SK-N-SH (cell line): ENCODE measurements around the gene STAT6. TPM values are rescaled to one million over a fixed set of nuclear protein-coding genes. Genes with fewer than 3 reads are reported as not detected.

Experiments
- CTCF ChIA-PET: fragments of 300-600, 350-600 bp; formaldehyde crosslinking; extraction: SDS; loops from one replicate; lab custom pipeline; 2021; lab: Yijun Ruan, JAX
- POLR2A ChIA-PET: fragments of 350-600 bp; sonication (Branson Sonifier 250); formaldehyde crosslinking; extraction: SDS; loops from one replicate; lab custom pipeline; 2020; ENCODE audit warnings: antibody characterized with exemption, inconsistent platforms; lab: Yijun Ruan, JAX
- DNase-seq: peaks from one replicate; pipeline ENCODE4 v3.0.0; 2012
- H2AFZ ChIP-seq: fragments of 200-600 bp; sonication (generic); 2 replicates; pipeline ENCODE4 v1.8.1; 2016; ENCODE audit warnings: antibody characterized with exemption, mild to moderate bottlenecking, low read depth
- H3F3A ChIP-seq: fragments of 200-600 bp; sonication (generic); replicated peaks from 2 replicates; pipeline ENCODE3; 2016; ENCODE audit warnings: antibody characterized with exemption, mild to moderate bottlenecking; ENCODE audit not compliant: insufficient read depth
- H3K27ac ChIP-seq, 2 experiments: fragments of 200-500 bp in 1 of 2; fragments of 200-600 bp in 1 of 2; sonication (Bioruptor generic) in 1 of 2; sonication (generic), shearing (Covaris generic) in 1 of 2; 2 replicates each; pipeline versions ENCODE4 v1.5.1 to v1.6.1; 2014 to 2016; ENCODE audit warnings: low read depth in 2 of 2, inconsistent platforms in 1 of 2, low read length in 1 of 2, mild to moderate bottlenecking in 1 of 2, mixed read lengths in 1 of 2
- H3K27me3 ChIP-seq: fragments of 200-600 bp; sonication (generic), shearing (Covaris generic); 2 replicates; pipeline ENCODE4 v1.6.1; 2016; ENCODE audit warnings: mixed run types; ENCODE audit not compliant: insufficient read depth
- H3K36me3 ChIP-seq, 2 experiments: fragments of 200-500 bp in 1 of 2; fragments of 200-600 bp in 1 of 2; sonication (Bioruptor generic) in 1 of 2; sonication (generic) in 1 of 2; replicated peaks in 1 of 2; 2 replicates each; pipeline versions ENCODE3 to v1.5.1; 2014 to 2016; ENCODE audit warnings: low read length in 1 of 2, mild to moderate bottlenecking in 1 of 2; ENCODE audit not compliant: insufficient read depth in 2 of 2, control insufficient read depth in 1 of 2
- H3K4me1 ChIP-seq, 2 experiments: fragments of 200-500 bp in 1 of 2; fragments of 200-600 bp in 1 of 2; sonication (Bioruptor generic) in 1 of 2; sonication (generic), shearing (Covaris generic) in 1 of 2; 2 replicates each; pipeline versions ENCODE4 v1.5.1 to v1.6.1; 2014 to 2016; ENCODE audit warnings: low read depth in 1 of 2, low read length in 1 of 2, mixed run types in 1 of 2; ENCODE audit not compliant: insufficient read depth in 2 of 2, control insufficient read depth in 1 of 2
- H3K4me2 ChIP-seq: fragments of 200-600 bp; sonication (generic), shearing (Covaris generic); 2 replicates; pipeline ENCODE4 v1.6.1; 2017; ENCODE audit warnings: mixed run types
- H3K4me3 ChIP-seq, 2 experiments: fragments of 200-500 bp in 1 of 2; fragments of 200-600 bp in 1 of 2; sonication (Bioruptor generic) in 1 of 2; sonication (generic), shearing (Covaris generic) in 1 of 2; 2 replicates each; pipeline versions ENCODE4 v1.5.1 to v1.8.1; 2014 to 2016; ENCODE audit warnings: low read depth in 2 of 2, inconsistent platforms in 1 of 2, low read length in 1 of 2, mild to moderate bottlenecking in 1 of 2, mixed read lengths in 1 of 2, moderate library complexity in 1 of 2
- H3K79me2 ChIP-seq: fragments of 200-600 bp; sonication (generic); 2 replicates; pipeline ENCODE4 v1.8.1; 2017; ENCODE audit warnings: mild to moderate bottlenecking; ENCODE audit not compliant: insufficient read depth
- H3K9ac ChIP-seq: fragments of 200-600 bp; sonication (generic); 2 replicates; pipeline ENCODE4 v1.6.1; 2017; ENCODE audit warnings: mixed run types
- H3K9me2 ChIP-seq: fragments of 200-600 bp; sonication (generic); 2 replicates; pipeline ENCODE4 v1.6.1; 2017; ENCODE audit warnings: mixed run types
- H3K9me3 ChIP-seq: fragments of 200-600 bp; sonication (generic); 2 replicates; pipeline ENCODE4 v1.6.1; 2017; ENCODE audit warnings: mixed run types, mild to moderate bottlenecking, moderate library complexity
- H4K20me1 ChIP-seq: fragments of 200-600 bp; sonication (generic); 2 replicates; pipeline ENCODE4 v1.6.1; 2017; ENCODE audit warnings: mild to moderate bottlenecking, mixed run types; ENCODE audit not compliant: insufficient read depth
- EZH2phosphoT487 ChIP-seq: fragments of 200-600 bp; sonication (generic); IDR thresholded peaks from 2 replicates; pipeline ENCODE4 v1.6.1; 2017; ENCODE audit warnings: low read depth, mixed run types, mild to moderate bottlenecking, antibody characterized with exemption, moderate library complexity, borderline replicate concordance
- FOSL2 ChIP-seq: IDR thresholded peaks from 2 replicates; pipeline ENCODE4 v1.4.0; 2012; ENCODE audit warnings: low read depth, mild to moderate bottlenecking, moderate library complexity, borderline replicate concordance
- GABPA ChIP-seq: IDR thresholded peaks from 2 replicates; pipeline ENCODE4 v1.4.0; 2012; ENCODE audit warnings: low read depth, mild to moderate bottlenecking
- GATA2 ChIP-seq: sonication (generic); formaldehyde crosslinking; IDR thresholded peaks from 2 replicates; pipeline ENCODE4 v1.5.0; 2020; ENCODE audit warnings: mild to moderate bottlenecking, missing genetic modification reagents
- JUND ChIP-seq: IDR thresholded peaks from 2 replicates; pipeline ENCODE4 v1.4.0; 2012
- MEF2A ChIP-seq: IDR thresholded peaks from 2 replicates; pipeline ENCODE4 v1.4.0; 2012; ENCODE audit warnings: low read depth, borderline replicate concordance
- NRF1 ChIP-seq: IDR thresholded peaks from 2 replicates; pipeline ENCODE4 v1.6.1; 2012; ENCODE audit warnings: low read depth, mild to moderate bottlenecking, low read length
- RAD21 ChIP-seq: IDR thresholded peaks from 2 replicates; pipeline ENCODE4 v1.6.1; 2012; ENCODE audit warnings: mild to moderate bottlenecking, low read length
- RFX5 ChIP-seq: IDR thresholded peaks from 2 replicates; pipeline ENCODE4 v1.6.1; 2012; ENCODE audit warnings: mild to moderate bottlenecking, improper control_type of control experiment, low read length
- RXRA ChIP-seq: IDR thresholded peaks from 2 replicates; pipeline ENCODE4 v1.4.0; 2012; ENCODE audit warnings: low read depth, mild to moderate bottlenecking, borderline replicate concordance
- SIN3A ChIP-seq: IDR thresholded peaks from 2 replicates; pipeline ENCODE4 v1.6.1; 2012; ENCODE audit warnings: low read depth, mild to moderate bottlenecking, low read length, moderate library complexity, borderline replicate concordance
- SMC3 ChIP-seq: IDR thresholded peaks from 2 replicates; pipeline ENCODE4 v1.6.1; 2012; ENCODE audit warnings: low read depth, low read length, improper control_type of control experiment
- TAF1 ChIP-seq: IDR thresholded peaks from 2 replicates; pipeline ENCODE4 v1.6.1; 2012; ENCODE audit warnings: low read depth, mild to moderate bottlenecking, low read length, moderate library complexity, borderline replicate concordance
- TCF12 ChIP-seq: IDR thresholded peaks from 2 replicates; pipeline ENCODE4 v1.4.0; 2012
- YY1 ChIP-seq: IDR thresholded peaks from 2 replicates; pipeline ENCODE4 v1.4.0; 2012; ENCODE audit warnings: low read depth, mild to moderate bottlenecking
- WGBS: methylation state at CpG from one replicate; pipeline ENCODE4 v1.1.6; 2017; ENCODE audit warnings: low lambda C conversion rate; 5-methylcytosine and 5-hydroxymethylcytosine counted together
- polyA plus RNA-seq, 3 experiments: library from polyadenylated mRNA; depleted of rRNA; stranded (reverse); fragments of >200 nt; gene quantifications; 2 replicates each; pipeline ENCODE4 v1.2.3, GENCODE V29; 2012
- TF ChIP-seq, protein P1 (sequence below): IDR thresholded peaks from 2 replicates; pipeline ENCODE4 v1.4.0; 2012; ENCODE audit warnings: low read depth
- TF ChIP-seq, protein P2 (sequence below): fragments of 200-600 bp; sonication (generic); IDR thresholded peaks from 2 replicates; pipeline ENCODE4 v1.6.1; 2017; ENCODE audit warnings: antibody characterized with exemption, mild to moderate bottlenecking, moderate library complexity
- TF ChIP-seq, protein P3 (sequence below): fragments of 150-350 bp; IDR thresholded peaks from 2 replicates; pipeline ENCODE4 v1.6.1; 2017; ENCODE audit warnings: antibody characterized with exemption, low read length, low read depth, borderline replicate concordance

STAT6 gene
- polyA plus RNA-seq, 1 of the 3 experiments (the other 2 are of a cell fraction), result 0.15 TPM

DNA sequence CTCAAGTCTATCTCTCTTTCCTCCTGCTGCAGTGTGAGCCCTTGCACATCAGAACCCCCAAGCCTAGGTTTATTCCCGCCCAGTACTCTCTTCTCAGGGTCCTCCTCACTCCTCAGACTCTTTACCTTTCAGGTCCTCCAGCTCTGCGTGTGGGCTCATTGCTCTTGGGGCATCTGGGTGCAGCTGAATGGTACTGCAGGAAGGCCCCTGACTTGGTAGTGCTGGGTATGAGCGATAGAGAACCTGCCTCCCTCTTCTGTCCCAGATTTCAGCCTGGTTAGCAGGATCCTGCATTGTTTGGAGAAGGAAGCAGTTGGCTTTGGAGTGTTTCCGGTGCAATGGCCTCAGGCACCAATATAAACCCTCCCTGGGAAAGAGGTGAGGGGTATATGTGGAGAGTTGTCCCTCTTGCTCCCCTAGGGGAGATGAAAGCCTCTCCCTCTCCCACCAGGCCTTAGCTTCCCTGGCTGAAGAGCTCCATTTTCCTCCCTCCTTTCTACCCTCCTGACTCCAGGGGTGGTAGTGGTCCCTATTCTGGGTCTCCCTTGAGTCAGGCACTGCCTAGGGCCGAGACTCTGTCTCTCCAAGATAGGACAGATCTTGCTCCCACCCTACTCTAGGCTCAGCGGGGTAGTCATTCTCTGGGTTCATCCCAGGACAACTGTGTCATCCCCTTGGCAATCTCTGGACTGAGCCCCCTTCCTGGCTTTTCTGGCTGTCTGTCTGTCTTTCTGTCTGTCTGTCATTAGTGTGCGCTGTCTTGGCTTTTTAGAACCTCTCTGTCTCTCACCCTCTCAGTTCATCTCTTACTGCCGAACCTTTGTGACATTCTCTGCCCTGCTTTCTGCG lies 21.0 kb upstream of the STAT6 start:
- POLR2A ChIA-PET, result interaction anchor here (0.5 to 1.4 kb wide), 3 partner anchors 15 to 399 kb away, joined by 3 to 7 read pairs (median 3); partner anchors contain the start of gene LRP1-AS
- Histone ChIP-seq H4K20me1 (peaks cover 53% of the 10 kb centered on the region), H3K4me3 (peak overlapping the region in 1 of 2 experiments; percentile 96; a peak in 1 of 4 replicates), H3K27me3 (no peaks in the 10 kb centered on the region), H3K36me3 (no peaks in the 10 kb centered on the region), H3K9me3 (no peaks in the 10 kb centered on the region), H3F3A (peaks cover 4% of the 10 kb centered on the region), H3K9ac (no peak overlapping the region), H3K79me2 (peaks cover 74% of the 10 kb centered on the region), H3K4me2 (peak overlapping the region; percentile 99), H3K4me1 (peaks cover 46 to 63% of the 10 kb centered on the region in 2 experiments), H2AFZ (no peak overlapping the region), H3K9me2 (no peaks in the 10 kb centered on the region), H3K27ac (peak overlapping the region; percentile 30 to 60; a peak in 3 of 4 replicates)
- TF ChIP-seq TAF1 (no peak), GABPA (peak; percentile 45; the same call in 1 of the 2 replicates)
- 72% methylated on average over 9 of the region's 9 CpGs for WGBS
- CTCF ChIA-PET, result interaction anchor here (0.6 to 23.5 kb wide), 12 partner anchors 7 to 302 kb away, joined by 3 to 643 read pairs (median 4); partner anchors contain the start of gene INHBC
- DNase-seq, result peak; percentile 55

DNA sequence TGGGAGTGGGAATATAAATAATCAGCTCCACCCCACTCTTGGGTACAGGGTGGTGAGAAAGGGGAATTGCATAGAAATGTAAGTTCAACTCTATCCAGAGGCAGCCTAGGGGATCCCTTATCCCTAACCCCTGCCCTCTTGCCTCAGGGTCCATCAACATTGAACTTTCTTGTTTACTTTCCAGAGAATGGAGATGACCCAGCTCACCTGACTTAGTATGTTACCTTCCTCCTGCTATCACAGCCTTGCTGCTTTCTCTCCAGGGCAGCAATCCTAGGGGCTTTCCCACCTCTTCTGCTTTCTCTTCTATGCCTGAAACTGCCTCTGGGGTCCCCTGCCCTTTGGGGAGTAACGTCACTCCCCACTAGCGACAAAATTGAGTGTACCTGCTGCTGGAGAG lies 19.8 kb upstream of the STAT6 start:
- H3K27ac ChIP-seq, result no peak overlapping the region; a peak in 1 of 4 replicates

More for the DNA sequence above, 19.8 kb upstream of the STAT6 start:
- 93% methylated on average over 2 of the region's 2 CpGs for WGBS
- H3K36me3 ChIP-seq, result no peaks in the 10 kb centered on the region
- H4K20me1 ChIP-seq, result peaks cover 46% of the 10 kb centered on the region
- H3K27me3 ChIP-seq, result no peaks in the 10 kb centered on the region
- H3K9me3 ChIP-seq, result no peaks in the 10 kb centered on the region
- no peaks in the 10 kb centered on the region for H3K9me2 ChIP-seq
- peaks cover 42 to 64% of the 10 kb centered on the region in 2 experiments for H3K4me1 ChIP-seq
- TF ChIP-seq, protein P1, sequence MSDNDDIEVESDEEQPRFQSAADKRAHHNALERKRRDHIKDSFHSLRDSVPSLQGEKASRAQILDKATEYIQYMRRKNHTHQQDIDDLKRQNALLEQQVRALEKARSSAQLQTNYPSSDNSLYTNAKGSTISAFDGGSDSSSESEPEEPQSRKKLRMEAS, result no peak
- TF ChIP-seq, protein P2, sequence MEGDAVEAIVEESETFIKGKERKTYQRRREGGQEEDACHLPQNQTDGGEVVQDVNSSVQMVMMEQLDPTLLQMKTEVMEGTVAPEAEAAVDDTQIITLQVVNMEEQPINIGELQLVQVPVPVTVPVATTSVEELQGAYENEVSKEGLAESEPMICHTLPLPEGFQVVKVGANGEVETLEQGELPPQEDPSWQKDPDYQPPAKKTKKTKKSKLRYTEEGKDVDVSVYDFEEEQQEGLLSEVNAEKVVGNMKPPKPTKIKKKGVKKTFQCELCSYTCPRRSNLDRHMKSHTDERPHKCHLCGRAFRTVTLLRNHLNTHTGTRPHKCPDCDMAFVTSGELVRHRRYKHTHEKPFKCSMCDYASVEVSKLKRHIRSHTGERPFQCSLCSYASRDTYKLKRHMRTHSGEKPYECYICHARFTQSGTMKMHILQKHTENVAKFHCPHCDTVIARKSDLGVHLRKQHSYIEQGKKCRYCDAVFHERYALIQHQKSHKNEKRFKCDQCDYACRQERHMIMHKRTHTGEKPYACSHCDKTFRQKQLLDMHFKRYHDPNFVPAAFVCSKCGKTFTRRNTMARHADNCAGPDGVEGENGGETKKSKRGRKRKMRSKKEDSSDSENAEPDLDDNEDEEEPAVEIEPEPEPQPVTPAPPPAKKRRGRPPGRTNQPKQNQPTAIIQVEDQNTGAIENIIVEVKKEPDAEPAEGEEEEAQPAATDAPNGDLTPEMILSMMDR, result no peak
- no peak for TF ChIP-seq MEF2A
- no peak for TF ChIP-seq RFX5
- no peak for TF ChIP-seq GABPA
- TF ChIP-seq SMC3, result no peak
- TF ChIP-seq RAD21, result no peak
- no peak for TF ChIP-seq JUND
- TF ChIP-seq GATA2 (CRISPR knock-in tag), result no peak
- no peak for TF ChIP-seq YY1
- TF ChIP-seq EZH2phosphoT487, result no peak
- TF ChIP-seq, protein P3, sequence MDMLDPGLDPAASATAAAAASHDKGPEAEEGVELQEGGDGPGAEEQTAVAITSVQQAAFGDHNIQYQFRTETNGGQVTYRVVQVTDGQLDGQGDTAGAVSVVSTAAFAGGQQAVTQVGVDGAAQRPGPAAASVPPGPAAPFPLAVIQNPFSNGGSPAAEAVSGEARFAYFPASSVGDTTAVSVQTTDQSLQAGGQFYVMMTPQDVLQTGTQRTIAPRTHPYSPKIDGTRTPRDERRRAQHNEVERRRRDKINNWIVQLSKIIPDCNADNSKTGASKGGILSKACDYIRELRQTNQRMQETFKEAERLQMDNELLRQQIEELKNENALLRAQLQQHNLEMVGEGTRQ, result no peak
- TF ChIP-seq RXRA, result no peak
- TF ChIP-seq FOSL2, result no peak
- no peak for TF ChIP-seq SIN3A
- TF ChIP-seq NRF1, result no peak
- no peak for TF ChIP-seq TAF1
- no peak for TF ChIP-seq TCF12
- TF ChIP-seq, all 33 proteins: peak for 0
- H3F3A ChIP-seq, result peaks cover 5% of the 10 kb centered on the region
- peaks cover 66% of the 10 kb centered on the region for H3K79me2 ChIP-seq
- peak overlapping the region; percentile 99 for H3K4me2 ChIP-seq
- no peak overlapping the region for H2AFZ ChIP-seq
- CTCF ChIA-PET, result interaction anchor here (0.6 to 23.5 kb wide), 10 partner anchors 10 to 112 kb away, joined by 3 to 643 read pairs (median 4); no protein-coding TSS in a partner anchor
- no peak overlapping the region for H3K9ac ChIP-seq
- DNase-seq, result no peak
- POLR2A ChIA-PET, result no interaction called here
- H3K4me3 ChIP-seq, result peak overlapping the region in 1 of 2 experiments; percentile 96; a peak in 2 of 4 replicates
